Large intestine (tissue), 3 donors: Measurements from ENCODE around the gene KANSL1. TPM values are rescaled to one million over a fixed set of nuclear protein-coding genes. Genes with fewer than 3 reads are reported as not detected.
A peak's percentile ranks its signal among the peaks of the same experiment; 100 is the strongest.

Experiments used
- DNase-seq, 2 donors: peaks; one replicate each; pipeline versions ENCODE4 v3.0.0 to v3.0.0-alpha.2; 2013
- H3K27ac ChIP-seq: one replicate; pipeline ENCODE4 v1.5.1; 2013; ENCODE audit warnings: low read length
- H3K27me3 ChIP-seq: 2 replicates; pipeline ENCODE4 v1.6.1; 2013; ENCODE audit warnings: low read length; ENCODE audit not compliant: control insufficient read depth, insufficient read depth
- H3K36me3 ChIP-seq: 2 replicates; pipeline ENCODE4 v1.6.1; 2013; ENCODE audit warnings: low read length; ENCODE audit not compliant: control insufficient read depth, insufficient read depth
- H3K4me1 ChIP-seq: one replicate; pipeline ENCODE4 v1.6.1; 2013; ENCODE audit warnings: low read length; ENCODE audit not compliant: control insufficient read depth, insufficient read depth
- H3K4me3 ChIP-seq: one replicate; pipeline ENCODE4 v1.5.1; 2013; ENCODE audit warnings: low read length
- H3K9me3 ChIP-seq: one replicate; pipeline ENCODE4 v1.6.1; 2013; ENCODE audit warnings: mild to moderate bottlenecking, low read depth, low read length, moderate library complexity; ENCODE audit not compliant: control insufficient read depth
- WGBS: methylation state at CpG from one replicate; pipeline ENCODE4 v1.1.5; 2013; ENCODE audit warnings: low lambda C conversion rate; ENCODE audit not compliant: insufficient coverage; 5-methylcytosine and 5-hydroxymethylcytosine counted together
- polyA plus RNA-seq: library from polyadenylated mRNA; unstranded; fragments of 120-200 nt; gene quantifications from one replicate; pipeline ENCODE4 v1.2.1, GENCODE V29; 2013

The KANSL1 gene
- polyA plus RNA-seq, 1 donor, result 53.2 TPM

DNA sequence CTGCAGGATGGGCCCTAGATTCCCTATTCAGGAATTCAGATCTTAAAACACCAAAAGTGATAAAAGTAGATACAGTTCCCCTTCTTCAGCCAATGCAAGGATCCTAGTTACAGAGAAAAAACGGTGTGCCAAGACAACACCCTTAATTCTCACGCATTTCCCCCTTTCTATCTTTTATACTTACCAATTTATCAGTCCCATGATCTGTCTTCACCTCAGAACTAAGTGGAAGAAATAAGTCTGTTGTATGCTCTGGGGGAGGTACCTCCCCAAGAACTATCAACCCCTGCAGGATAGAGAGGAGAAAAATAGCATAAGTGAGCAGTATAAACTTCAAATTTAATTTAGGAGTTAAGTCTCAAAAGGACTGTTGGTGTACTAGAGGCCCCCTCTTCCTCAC is 111.0 kb downstream of the KANSL1 start:
- no peak for DNase-seq
- Histone ChIP-seq H3K9me3 (no peaks in the 10 kb centered on the region), H3K27me3 (no peaks in the 10 kb centered on the region), H3K4me1 (no peaks in the 10 kb centered on the region), H3K36me3 (peaks cover 17% of the 10 kb centered on the region), H3K27ac (no peak overlapping the region), H3K4me3 (no peak overlapping the region)
- no CpG with 5 or more reads among the region's 2 CpGs for WGBS

DNA sequence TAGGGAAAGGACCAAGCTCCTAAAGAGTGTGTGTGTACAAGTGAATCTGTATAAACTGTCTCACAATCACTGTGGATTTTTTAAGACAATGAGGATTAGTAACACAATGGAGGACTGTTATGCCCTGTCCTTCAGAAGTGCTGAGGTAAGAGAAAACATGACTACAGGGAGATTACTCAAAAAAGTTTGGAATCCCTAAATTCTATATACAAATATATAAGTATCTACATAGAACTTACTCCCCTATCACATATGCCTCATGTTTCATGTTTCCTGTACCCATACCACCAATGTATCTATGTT is 112.3 kb downstream of the KANSL1 start:
- peaks cover 17% of the 10 kb centered on the region for H3K36me3 ChIP-seq
- no peak overlapping the region for H3K4me3 ChIP-seq
- no peak overlapping the region for H3K27ac ChIP-seq
- H3K27me3 ChIP-seq, result no peaks in the 10 kb centered on the region
- no peak for DNase-seq
- no peaks in the 10 kb centered on the region for H3K9me3 ChIP-seq
- no peaks in the 10 kb centered on the region for H3K4me1 ChIP-seq

DNA sequence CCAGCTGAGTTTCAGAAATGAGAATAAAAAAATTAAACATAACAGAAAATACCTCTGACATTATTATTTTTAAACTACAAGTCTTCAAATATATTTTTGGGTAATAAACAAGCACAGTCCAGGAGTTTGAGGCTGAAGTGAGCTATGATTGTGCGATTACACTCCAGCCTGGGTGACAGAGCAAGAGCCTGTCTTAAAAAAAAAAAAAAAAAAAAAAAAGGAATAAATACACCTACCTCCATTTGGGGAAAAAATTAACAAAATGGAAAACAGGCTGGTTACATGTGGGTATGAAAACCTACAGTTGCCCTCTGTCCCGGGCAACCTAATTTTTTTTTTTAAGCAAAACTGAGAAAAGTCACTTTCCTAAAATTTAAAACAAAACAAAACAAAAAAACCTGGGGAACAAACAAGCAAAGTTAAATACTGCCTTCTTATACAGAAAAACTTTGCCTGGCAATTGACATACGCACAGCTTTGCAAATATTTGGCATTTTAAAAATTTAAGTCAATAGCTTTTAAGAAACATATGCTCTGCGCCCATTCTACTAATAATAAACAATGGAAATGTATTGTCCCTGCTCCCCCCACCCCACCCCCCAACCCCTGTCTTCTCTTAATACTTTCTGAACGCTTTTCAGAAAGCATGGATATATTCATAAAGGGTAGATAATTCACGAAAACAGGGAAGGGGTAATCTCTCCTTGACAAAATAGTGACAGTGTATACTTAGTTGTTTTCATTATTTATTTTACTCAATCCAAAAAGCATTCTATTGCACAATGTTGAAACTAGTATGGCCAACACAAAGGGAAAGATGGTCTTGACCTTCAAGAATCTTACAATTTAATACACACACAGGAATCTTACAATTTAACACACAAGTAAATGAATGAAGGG is 112.9 kb downstream of the KANSL1 start:
- Histone ChIP-seq H3K27me3 (no peaks in the 10 kb centered on the region), H3K27ac (no peak overlapping the region), H3K9me3 (no peaks in the 10 kb centered on the region), H3K36me3 (peaks cover 16% of the 10 kb centered on the region), H3K4me1 (no peaks in the 10 kb centered on the region), H3K4me3 (no peak overlapping the region)
- WGBS, result 89% methylated on average over 3 of the region's 6 CpGs
- DNase-seq, result no peak

- Histone ChIP-seq H3K27ac (no peak overlapping the region), H3K4me1 (no peaks in the 10 kb centered on the region), H3K27me3 (no peaks in the 10 kb centered on the region), H3K36me3 (peaks cover 17% of the 10 kb centered on the region), H3K4me3 (no peak overlapping the region), H3K9me3 (no peaks in the 10 kb centered on the region)
- no CpG with 5 or more reads among the region's 4 CpGs for WGBS
- no peak for DNase-seq
Observed at GRCh38 chr17:46078675-46079074, 114.6 kb downstream of the KANSL1 start.

GRCh38 chr17:46074540-46074939 is 118.7 kb downstream of the KANSL1 start:
- H3K27me3 ChIP-seq, result no peaks in the 10 kb centered on the region
- H3K4me1 ChIP-seq, result no peaks in the 10 kb centered on the region
- WGBS, result no CpG with 5 or more reads among the region's 1 CpG
- no peak overlapping the region for H3K27ac ChIP-seq
- H3K9me3 ChIP-seq, result no peaks in the 10 kb centered on the region
- H3K36me3 ChIP-seq, result peaks cover 7% of the 10 kb centered on the region
- H3K4me3 ChIP-seq, result no peak overlapping the region
- no peak for DNase-seq

GRCh38 chr17:46072998-46073397 is 120.2 kb downstream of the KANSL1 start:
- Histone ChIP-seq H3K4me1 (no peaks in the 10 kb centered on the region), H3K9me3 (no peaks in the 10 kb centered on the region), H3K4me3 (no peak overlapping the region), H3K27ac (no peak overlapping the region), H3K27me3 (no peaks in the 10 kb centered on the region), H3K36me3 (peaks cover 2% of the 10 kb centered on the region)
- no peak for DNase-seq
- 89% methylated on average over 1 of the region's 1 CpG for WGBS

GRCh38 chr17:46071796-46072195 is 121.4 kb downstream of the KANSL1 start:
- H3K4me1 ChIP-seq, result no peaks in the 10 kb centered on the region
- no peak overlapping the region for H3K27ac ChIP-seq
- no peak overlapping the region for H3K4me3 ChIP-seq
- H3K9me3 ChIP-seq, result no peaks in the 10 kb centered on the region
- DNase-seq, result no peak
- peaks cover 10% of the 10 kb centered on the region for H3K36me3 ChIP-seq
- no peaks in the 10 kb centered on the region for H3K27me3 ChIP-seq
- WGBS, result 80% methylated on average over 1 of the region's 5 CpGs

DNA sequence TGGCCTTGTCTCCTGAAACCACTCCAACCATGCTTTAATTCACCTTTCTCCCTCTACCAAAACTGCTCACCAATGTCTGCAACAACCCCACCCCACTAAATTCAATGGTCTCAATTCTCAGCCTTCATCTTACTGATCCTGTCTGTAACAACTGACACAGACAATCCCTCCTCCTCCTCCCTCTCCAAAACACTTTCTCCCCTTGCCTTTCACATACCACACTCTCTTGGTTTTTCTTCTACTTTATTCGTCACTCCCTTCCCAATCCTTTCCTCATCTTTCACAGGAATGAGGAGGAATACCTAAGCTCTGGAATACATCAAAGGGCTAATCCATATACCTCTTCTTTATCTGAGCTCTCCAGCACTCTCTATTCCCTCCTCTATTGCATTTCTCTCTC is 128.8 kb downstream of the KANSL1 start:
- Histone ChIP-seq H3K36me3 (peaks cover 42% of the 10 kb centered on the region), H3K27me3 (no peaks in the 10 kb centered on the region), H3K4me3 (no peak overlapping the region), H3K4me1 (no peaks in the 10 kb centered on the region), H3K9me3 (no peaks in the 10 kb centered on the region), H3K27ac (no peak overlapping the region)
- no peak for DNase-seq
- 90% methylated on average over 1 of the region's 1 CpG for WGBS

DNA sequence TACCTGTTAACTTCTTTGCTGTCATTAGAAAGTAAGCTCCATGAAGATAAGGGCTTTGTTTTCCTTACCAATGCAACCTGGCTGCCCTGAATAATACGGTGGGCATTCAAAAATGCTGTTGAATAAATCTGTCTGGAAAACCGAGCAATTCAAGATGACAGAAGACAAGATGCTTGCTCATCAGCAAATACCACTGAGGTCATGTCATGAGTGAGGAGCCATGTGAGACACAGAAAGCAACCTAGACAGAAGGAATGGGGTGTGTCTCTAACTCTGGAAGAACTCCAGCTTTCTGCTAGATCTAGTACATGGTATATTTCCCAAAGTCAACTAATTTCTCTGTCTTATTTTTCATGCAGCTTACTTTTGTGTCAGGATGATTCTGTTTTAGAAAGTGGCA is 130.0 kb downstream of the KANSL1 start:
- peak; percentile 47 to 54 for DNase-seq
- H3K9me3 ChIP-seq, result no peaks in the 10 kb centered on the region
- H3K27ac ChIP-seq, result peak overlapping the region; percentile 59
- 100% methylated on average over 1 of the region's 2 CpGs for WGBS
- H3K4me3 ChIP-seq, result no peak overlapping the region
- H3K4me1 ChIP-seq, result no peaks in the 10 kb centered on the region
- H3K27me3 ChIP-seq, result no peaks in the 10 kb centered on the region
- H3K36me3 ChIP-seq, result peaks cover 47% of the 10 kb centered on the region

GRCh38 chr17:46061435-46061834 is 131.8 kb downstream of the KANSL1 start:
- no peaks in the 10 kb centered on the region for H3K9me3 ChIP-seq
- H3K27ac ChIP-seq, result no peak overlapping the region
- DNase-seq, result no peak
- H3K27me3 ChIP-seq, result no peaks in the 10 kb centered on the region
- H3K4me3 ChIP-seq, result no peak overlapping the region
- no peaks in the 10 kb centered on the region for H3K4me1 ChIP-seq
- WGBS, result 100% methylated on average over 1 of the region's 5 CpGs
- H3K36me3 ChIP-seq, result peaks cover 43% of the 10 kb centered on the region

GRCh38 chr17:46060461-46060860 is 132.8 kb downstream of the KANSL1 start:
- 100% methylated on average over 1 of the region's 2 CpGs for WGBS
- DNase-seq, result no peak
- Histone ChIP-seq H3K36me3 (peaks cover 39% of the 10 kb centered on the region), H3K4me1 (no peaks in the 10 kb centered on the region), H3K27me3 (no peaks in the 10 kb centered on the region), H3K27ac (no peak overlapping the region), H3K9me3 (no peaks in the 10 kb centered on the region), H3K4me3 (no peak overlapping the region)
